Smooth muscle cell (in vitro differentiated cells): ENCODE measurements around the gene DNASE1L1. TPM values are rescaled to one million over a fixed set of nuclear protein-coding genes. Genes with fewer than 3 reads are reported as not detected.
"Not testable (repeated sequence)": the region's sequence is repeated elsewhere in the genome, so short reads cannot be mapped to it uniquely, and the experiment has no call there.

ENCODE experiments used
- DNase-seq: peaks from one replicate; lab custom pipeline; 2025; ENCODE audit not compliant: unreplicated experiment; lab: John Stamatoyannopoulos, UW
- H2AFZ ChIP-seq: fragments of 200-600 bp; sonication (generic); 2 replicates; pipeline ENCODE4 v1.6.0; 2016; ENCODE audit warnings: antibody characterized with exemption, low read depth, mild to moderate bottlenecking
- H3F3A ChIP-seq: fragments of 200-600 bp; sonication (generic); 2 replicates; pipeline ENCODE4 v1.6.0; 2017; ENCODE audit warnings: antibody characterized with exemption, low read depth
- H3K27ac ChIP-seq: fragments of 200-600 bp; sonication (generic); 2 replicates; pipeline ENCODE4 v1.5.1; 2016; ENCODE audit warnings: low read depth, mild to moderate bottlenecking
- H3K27me3 ChIP-seq: fragments of 200-600 bp; sonication (generic); 2 replicates; pipeline ENCODE4 v1.6.1; 2016; ENCODE audit warnings: low read depth, mild to moderate bottlenecking
- H3K36me3 ChIP-seq: fragments of 200-600 bp; sonication (generic); 2 replicates; pipeline ENCODE4 v1.5.1; 2016; ENCODE audit warnings: low read depth
- H3K4me1 ChIP-seq: fragments of 200-600 bp; sonication (generic); 2 replicates; pipeline ENCODE4 v1.5.1; 2016; ENCODE audit warnings: low read depth
- H3K4me2 ChIP-seq: fragments of 200-600 bp; sonication (generic); 2 replicates; pipeline ENCODE4 v1.6.0; 2016; ENCODE audit warnings: mild to moderate bottlenecking
- H3K4me3 ChIP-seq: fragments of 200-600 bp; sonication (generic); 2 replicates; pipeline ENCODE4 v1.5.1; 2016; ENCODE audit warnings: mild to moderate bottlenecking
- H3K79me2 ChIP-seq: fragments of 200-600 bp; sonication (generic); 2 replicates; pipeline ENCODE4 v1.6.0; 2016; ENCODE audit warnings: low read depth, mild to moderate bottlenecking
- H3K9ac ChIP-seq: fragments of 200-600 bp; sonication (generic); 2 replicates; pipeline ENCODE4 v1.6.0; 2016; ENCODE audit warnings: low read depth
- H3K9me3 ChIP-seq: fragments of 200-600 bp; sonication (generic); replicated peaks from 2 replicates; pipeline ENCODE4 v1.5.1; 2016; ENCODE audit warnings: low read depth
- H4K20me1 ChIP-seq: fragments of 200-600 bp; sonication (generic); 2 replicates; pipeline ENCODE4 v1.6.0; 2016; ENCODE audit warnings: low read depth
- WGBS: methylation state at CpG from one replicate; pipeline ENCODE4 v1.1.7; 2016; ENCODE audit warnings: low lambda C conversion rate; 5-methylcytosine and 5-hydroxymethylcytosine counted together
- polyA plus RNA-seq: library from polyadenylated mRNA; unstranded; fragments of >200 nt; fragmentation: Nextera tagmentation; extraction: Ambion mirVana; gene quantifications from 2 replicates; pipeline ENCODE4 v1.2.1, GENCODE V29; 2016
- total RNA-seq: library from RNA; depleted of rRNA; stranded (reverse); fragments of >200 nt; gene quantifications from 2 replicates; pipeline ENCODE4 v1.2.3, GENCODE V29; 2014
- TF ChIP-seq, protein P1 (sequence below): fragments of 200-600 bp; sonication (generic); IDR thresholded peaks from 2 replicates; pipeline ENCODE4 v1.5.1; 2017; ENCODE audit warnings: borderline replicate concordance, mild to moderate bottlenecking, antibody characterized with exemption; ENCODE audit not compliant: insufficient read depth, poor library complexity, severe bottlenecking

The DNASE1L1 gene
- total and polyA plus RNA-seq, 2 experiments from 2014 or later, result 30.0 to 40.4 TPM

DNA sequence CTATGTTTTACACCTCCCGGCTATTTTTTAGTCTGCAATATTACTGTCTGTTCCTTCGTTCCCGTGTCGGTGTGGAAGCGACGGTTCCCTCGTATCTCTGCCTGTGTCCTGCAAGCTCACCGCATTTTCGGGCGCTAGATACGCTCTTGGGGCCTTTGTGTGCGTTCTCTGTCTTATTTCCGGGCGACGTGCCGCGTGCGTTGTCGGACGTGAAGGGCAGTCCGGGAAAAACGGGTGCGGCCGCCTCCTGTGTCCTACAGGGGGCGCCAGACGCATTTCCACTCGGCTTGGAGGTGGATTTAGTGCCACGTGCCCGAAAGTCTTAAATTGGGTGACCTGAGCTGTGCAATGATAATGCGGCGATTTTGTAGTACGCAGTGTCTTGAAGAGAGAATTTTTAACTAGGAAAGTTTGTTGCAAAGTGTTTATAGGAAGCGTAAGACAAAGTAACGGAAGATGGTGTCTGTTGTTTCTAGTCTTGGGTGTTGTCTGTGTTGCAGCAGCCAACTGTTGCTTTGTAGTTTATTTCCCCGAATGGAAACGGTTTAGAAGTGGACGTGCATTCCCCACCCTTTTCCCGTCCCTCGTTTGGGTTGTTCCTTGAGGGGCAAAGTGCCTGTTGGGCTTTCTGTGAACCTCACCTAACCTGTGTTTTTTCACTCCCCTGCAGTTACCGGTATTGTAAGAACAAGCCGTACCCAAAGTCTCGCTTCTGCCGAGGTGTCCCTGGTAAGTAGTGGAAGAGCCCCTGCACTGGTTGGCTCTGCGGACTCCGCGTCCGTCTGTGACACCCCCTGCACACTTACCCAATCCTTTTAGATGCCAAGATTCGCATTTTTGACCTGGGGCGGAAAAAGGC, 10.2 kb downstream of the DNASE1L1 start:
- peak overlapping the region; percentile 85 for H3K4me2 ChIP-seq
- H3K4me3 ChIP-seq, result peak overlapping the region; percentile 75
- peaks cover 4% of the 10 kb centered on the region for H3F3A ChIP-seq
- no peaks in the 10 kb centered on the region for H3K4me1 ChIP-seq
- peak; percentile 28 for DNase-seq
- H4K20me1 ChIP-seq, result peaks cover 43% of the 10 kb centered on the region
- 43% methylated on average over 49 of the region's 49 CpGs for WGBS
- TF ChIP-seq, protein P1, sequence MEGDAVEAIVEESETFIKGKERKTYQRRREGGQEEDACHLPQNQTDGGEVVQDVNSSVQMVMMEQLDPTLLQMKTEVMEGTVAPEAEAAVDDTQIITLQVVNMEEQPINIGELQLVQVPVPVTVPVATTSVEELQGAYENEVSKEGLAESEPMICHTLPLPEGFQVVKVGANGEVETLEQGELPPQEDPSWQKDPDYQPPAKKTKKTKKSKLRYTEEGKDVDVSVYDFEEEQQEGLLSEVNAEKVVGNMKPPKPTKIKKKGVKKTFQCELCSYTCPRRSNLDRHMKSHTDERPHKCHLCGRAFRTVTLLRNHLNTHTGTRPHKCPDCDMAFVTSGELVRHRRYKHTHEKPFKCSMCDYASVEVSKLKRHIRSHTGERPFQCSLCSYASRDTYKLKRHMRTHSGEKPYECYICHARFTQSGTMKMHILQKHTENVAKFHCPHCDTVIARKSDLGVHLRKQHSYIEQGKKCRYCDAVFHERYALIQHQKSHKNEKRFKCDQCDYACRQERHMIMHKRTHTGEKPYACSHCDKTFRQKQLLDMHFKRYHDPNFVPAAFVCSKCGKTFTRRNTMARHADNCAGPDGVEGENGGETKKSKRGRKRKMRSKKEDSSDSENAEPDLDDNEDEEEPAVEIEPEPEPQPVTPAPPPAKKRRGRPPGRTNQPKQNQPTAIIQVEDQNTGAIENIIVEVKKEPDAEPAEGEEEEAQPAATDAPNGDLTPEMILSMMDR, result peak; percentile 69
- H3K9ac ChIP-seq, result peak overlapping the region; percentile 95
- H3K27me3 ChIP-seq, result no peaks in the 10 kb centered on the region
- no peaks in the 10 kb centered on the region for H3K36me3 ChIP-seq
- H3K79me2 ChIP-seq, result peaks cover 19% of the 10 kb centered on the region
- no peak overlapping the region for H2AFZ ChIP-seq
- H3K9me3 ChIP-seq, result no peaks in the 10 kb centered on the region
- peak overlapping the region; percentile 92 for H3K27ac ChIP-seq

DNA sequence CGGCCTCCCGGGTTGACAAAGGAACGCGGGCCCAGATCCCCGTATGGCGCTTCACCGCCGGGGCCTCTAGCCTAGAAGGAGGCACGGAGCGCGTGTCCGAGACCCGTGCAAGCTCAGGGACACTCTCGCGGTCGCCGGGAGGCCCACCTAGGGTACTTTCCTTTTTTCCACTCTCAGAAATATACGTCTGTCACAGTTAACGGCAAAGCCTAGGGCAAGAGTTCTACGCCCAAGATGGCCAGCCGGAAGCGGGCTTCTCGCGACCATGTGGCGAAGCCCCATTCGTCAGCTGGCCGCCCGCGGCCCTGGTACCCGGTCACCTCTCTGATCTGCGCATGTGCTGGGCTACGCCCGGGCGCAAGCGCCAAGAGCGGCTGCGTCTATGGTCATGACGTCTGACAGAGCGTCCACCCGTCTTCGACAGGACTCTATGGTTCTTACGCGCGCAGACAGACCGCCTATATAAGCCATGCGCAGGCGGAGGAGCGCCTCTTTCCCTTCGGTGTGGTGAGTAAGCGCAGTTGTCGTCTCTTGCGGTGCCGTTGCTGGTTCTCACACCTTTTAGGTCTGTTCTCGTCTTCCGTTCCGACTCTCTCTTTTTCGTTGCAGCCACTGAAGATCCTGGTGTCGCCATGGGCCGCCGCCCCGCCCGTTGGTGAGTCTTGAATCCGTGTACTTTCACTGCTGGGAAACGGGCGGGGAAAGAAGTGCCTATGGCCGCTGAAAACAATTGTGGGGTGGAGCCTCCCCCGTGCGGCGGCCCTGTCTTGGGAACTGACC, 11.0 kb downstream of the DNASE1L1 start, which contains the start of gene RPL10:
TSS of gene RPL10 (plus strand) at position 490 of the 780 bp plus-strand sequence. CDS start at position 633, 143 bp downstream.
- Histone ChIP-seq H2AFZ (no peak within 1 kb of the TSS), H3K4me3 (peak within 1 kb of the TSS; percentile 75), H3K4me2 (peak within 1 kb of the TSS; percentile 89), H3K79me2 (peaks cover 19% of the 10 kb centered on the region), H3F3A (peaks cover 4% of the 10 kb centered on the region), H3K36me3 (no peaks in the 10 kb centered on the region), H3K27ac (peak within 1 kb of the TSS; percentile 98), H3K27me3 (no peaks in the 10 kb centered on the region), H3K9ac (peak within 1 kb of the TSS; percentile 96), H4K20me1 (peaks cover 43% of the 10 kb centered on the region), H3K9me3 (no peaks in the 10 kb centered on the region), H3K4me1 (no peaks in the 10 kb centered on the region)
- peak; percentile 56 for DNase-seq
- TF ChIP-seq, protein P1, result no peak
- WGBS, result 42% methylated on average over 69 of the region's 69 CpGs

DNA sequence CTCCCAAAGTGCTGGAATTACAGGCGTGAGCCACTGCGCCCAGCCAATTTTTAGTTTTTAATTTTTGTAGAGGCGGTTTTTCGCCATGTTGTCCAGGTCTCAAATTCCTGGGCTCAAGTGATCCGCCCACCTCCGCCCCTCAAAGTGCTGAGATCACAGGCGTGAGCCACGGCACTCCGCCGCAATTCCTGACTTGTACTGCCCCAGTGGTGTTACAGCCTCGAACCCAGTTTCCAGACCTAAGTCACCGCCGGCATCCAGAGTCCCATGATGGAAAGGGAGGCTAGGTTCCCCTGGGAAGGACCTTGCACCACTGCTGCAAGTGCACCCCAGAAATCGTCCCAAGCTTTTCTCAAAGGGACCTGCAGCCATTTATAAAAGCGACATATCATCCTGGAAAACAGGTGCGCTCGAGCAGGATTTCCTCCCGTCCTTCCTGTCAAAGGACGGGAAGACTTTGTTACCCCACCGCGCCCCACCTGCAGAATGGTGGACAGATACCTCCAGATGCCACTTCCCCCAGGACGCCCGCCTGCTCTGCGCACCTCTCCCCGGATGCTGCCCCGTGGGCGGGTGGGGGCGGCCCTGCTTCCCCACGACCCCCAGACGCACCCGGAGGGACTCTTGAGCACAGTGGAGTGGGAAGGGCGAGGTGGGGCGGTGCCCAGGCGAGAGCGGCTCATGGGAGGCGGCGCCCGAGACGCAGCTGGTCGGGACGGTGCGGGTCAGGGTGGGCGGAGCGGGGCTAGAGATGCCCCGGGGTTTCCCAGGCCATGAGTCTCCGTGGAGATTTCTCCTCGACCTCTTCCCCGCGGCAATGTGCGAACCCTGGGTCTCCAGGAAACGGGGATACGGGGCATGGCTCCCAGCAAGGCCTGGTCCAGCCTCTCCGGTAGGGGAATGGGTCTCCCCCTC, 11.8 kb downstream of the DNASE1L1 start:
- H2AFZ ChIP-seq, result no peak overlapping the region
- peak overlapping the region; percentile 96 for H3K9ac ChIP-seq
- TF ChIP-seq, protein P1, result no peak
- peak overlapping the region; percentile 55 for H3K4me3 ChIP-seq
- H3K9me3 ChIP-seq, result no peaks in the 10 kb centered on the region
- peak overlapping the region; percentile 89 for H3K4me2 ChIP-seq
- 47% methylated on average over 48 of the region's 53 CpGs for WGBS
- H3F3A ChIP-seq, result peaks cover 4% of the 10 kb centered on the region
- no peaks in the 10 kb centered on the region for H3K36me3 ChIP-seq
- no peaks in the 10 kb centered on the region for H3K27me3 ChIP-seq
- no peak for DNase-seq
- no peaks in the 10 kb centered on the region for H3K4me1 ChIP-seq
- peak overlapping the region; percentile 98 for H3K27ac ChIP-seq
- H4K20me1 ChIP-seq, result peaks cover 38% of the 10 kb centered on the region
- peaks cover 19% of the 10 kb centered on the region for H3K79me2 ChIP-seq

DNA sequence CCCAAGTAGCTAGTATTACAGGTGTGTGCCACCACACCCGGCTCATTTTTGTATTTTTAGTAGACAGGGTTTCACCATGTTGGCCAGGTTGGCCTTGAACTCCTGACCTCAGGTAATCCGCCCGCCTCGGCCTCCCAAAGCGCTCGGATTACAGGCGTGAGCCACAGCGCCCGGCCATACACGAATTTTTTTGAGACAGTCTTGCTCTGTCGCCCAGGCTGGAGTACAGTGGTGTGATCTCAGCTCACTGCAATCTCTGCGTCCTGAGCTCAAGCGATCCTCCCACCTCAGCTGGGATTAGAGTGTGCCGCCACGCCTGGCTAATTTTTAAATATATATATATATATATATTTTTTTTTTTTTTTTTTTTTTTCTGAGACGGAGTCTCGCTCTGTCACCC, 12.7 kb downstream of the DNASE1L1 start:
- H3K4me3 ChIP-seq, H3K36me3 ChIP-seq, H3K27ac ChIP-seq, DNase-seq, H3K27me3 ChIP-seq, H3F3A ChIP-seq, H3K9ac ChIP-seq, H3K4me2 ChIP-seq, H3K4me1 ChIP-seq, H3K9me3 ChIP-seq, H2AFZ ChIP-seq: not testable (repeated sequence)
- Histone ChIP-seq H4K20me1 (peaks cover 31% of the 10 kb centered on the region), H3K79me2 (peaks cover 19% of the 10 kb centered on the region)
- WGBS, result 90% methylated on average over 15 of the region's 17 CpGs
